Breast epithelium (tissue), 4 donors: ENCODE results near the gene SGSM2. TPM values are rescaled to one million over a fixed set of nuclear protein-coding genes. Genes with fewer than 3 reads are reported as not detected.

Source experiments
- DNase-seq, 2 donors: peaks; one replicate each; pipeline ENCODE4 v3.0.0-alpha.2; 2019; ENCODE audit warnings: low spot score in 2 of 2
- H3K27ac ChIP-seq, 2 donors: fragments of 200-600 bp; sonication (generic) in 1 of 2; one replicate each; pipeline ENCODE4 v1.5.1; 2016 to 2019; ENCODE audit warnings: mild to moderate bottlenecking in 1 of 2
- H3K27me3 ChIP-seq, 2 donors: fragments of 200-600 bp; sonication (generic) in 1 of 2; one replicate each; pipeline versions ENCODE4 v1.5.1 to v1.6.0; 2017 to 2019; ENCODE audit warnings: control low read depth in 1 of 2, mild to moderate bottlenecking in 1 of 2
- H3K36me3 ChIP-seq: fragments of 200-600 bp; one replicate; pipeline ENCODE4 v1.5.1; 2019
- H3K4me1 ChIP-seq, 2 donors: fragments of 200-600 bp; sonication (generic); one replicate each; pipeline ENCODE4 v1.5.1; 2016 to 2019; ENCODE audit warnings: control low read depth in 1 of 2
- H3K4me3 ChIP-seq, 3 donors: fragments of 200-600 bp; sonication (generic); 1 replicate in 2 of 3; 2 replicates in 1 of 3; pipeline ENCODE4 v1.5.1; 2016 to 2019; ENCODE audit warnings: mild to moderate bottlenecking in 3 of 3, moderate library complexity in 2 of 3
- H3K9me3 ChIP-seq, 2 donors: fragments of 200-600 bp; sonication (generic) in 1 of 2; one replicate each; pipeline ENCODE4 v1.5.1; 2016 to 2019; ENCODE audit warnings: control low read depth in 1 of 2
- CTCF ChIP-seq, 3 donors: fragments of 450-650 bp; IDR thresholded peaks; one replicate each; pipeline ENCODE4 v1.5.1; 2016 to 2017; ENCODE audit warnings: antibody characterized with exemption in 3 of 3, mild to moderate bottlenecking in 3 of 3, moderate library complexity in 3 of 3
- POLR2A ChIP-seq: fragments of 450-650 bp; IDR thresholded peaks from one replicate; pipeline ENCODE4 v1.6.1; 2016; ENCODE audit warnings: antibody characterized with exemption, mild to moderate bottlenecking, moderate library complexity
- POLR2AphosphoS5 ChIP-seq, 3 donors: sonication (generic); formaldehyde crosslinking; IDR thresholded peaks; one replicate each; pipeline ENCODE4 v1.6.1; 2017; ENCODE audit warnings: antibody characterized with exemption in 3 of 3
- intact Hi-C: fragments of 100-400 bp; cut with DNase I; formaldehyde crosslinking; loops from one replicate; pipeline ENCODE4 v1.15.1; 2023; ENCODE audit warnings: low total_unique reads
- total RNA-seq, 3 donors: library from RNA; depleted of rRNA; stranded (reverse); fragments of >200 nt; gene quantifications; one replicate each; pipeline ENCODE4 v1.1.0, GENCODE V29; 2016

The SGSM2 gene
- total RNA-seq, 3 donors from 2014 or later, result 27.8 to 125 (median 85.5) TPM

- Histone ChIP-seq H3K36me3 (no peaks in the 10 kb centered on the region), H3K4me3 (no peak overlapping the region), H3K9me3 (no peaks in the 10 kb centered on the region), H3K27me3 (no peaks in the 10 kb centered on the region), H3K4me1 (no peaks in the 10 kb centered on the region), H3K27ac (peak overlapping the region; percentile 10 to 60)
- intact Hi-C loops, result no loop called here
- no peak for DNase-seq
- TF ChIP-seq POLR2A (no peak), POLR2AphosphoS5 (IDR thresholded peaks at IDR 0.05) (no peak), CTCF (IDR thresholded peaks at IDR 0.05) (no peak)
Observed at GRCh38 chr17:2344528-2344927, 7.2 kb downstream of the SGSM2 start.

GRCh38 chr17:2346475-2346874 lies 9.2 kb downstream of the SGSM2 start:
- Histone ChIP-seq H3K4me3 (no peak overlapping the region), H3K36me3 (no peaks in the 10 kb centered on the region), H3K27me3 (no peaks in the 10 kb centered on the region), H3K27ac (peak overlapping the region; percentile 79 to 83), H3K4me1 (no peaks in the 10 kb centered on the region), H3K9me3 (no peaks in the 10 kb centered on the region)
- intact Hi-C loops, result no loop called here
- peak; percentile 51 to 71 for DNase-seq
- no peak for TF ChIP-seq POLR2AphosphoS5 (IDR thresholded peaks at IDR 0.05)
- no peak for TF ChIP-seq POLR2A

GRCh38 chr17:2347805-2348685 lies 10.7 kb downstream of the SGSM2 start:
- H3K9me3 ChIP-seq, result no peaks in the 10 kb centered on the region
- peak overlapping the region; percentile 77 to 79 for H3K27ac ChIP-seq
- peak in 2 of 3 donors; percentile 16 to 25 for TF ChIP-seq POLR2AphosphoS5 (IDR thresholded peaks at IDR 0.05)
- TF ChIP-seq CTCF (IDR thresholded peaks at IDR 0.05), result no peak
- no peaks in the 10 kb centered on the region for H3K4me1 ChIP-seq
- H3K27me3 ChIP-seq, result no peaks in the 10 kb centered on the region
- intact Hi-C loops, result no loop called here
- H3K4me3 ChIP-seq, result no peak overlapping the region
- no peaks in the 10 kb centered on the region for H3K36me3 ChIP-seq
- DNase-seq, result peak; percentile 83 to 85

- TF ChIP-seq CTCF (IDR thresholded peaks at IDR 0.05) (no peak), POLR2AphosphoS5 (IDR thresholded peaks at IDR 0.05) (no peak), POLR2A (no peak)
- Histone ChIP-seq H3K36me3 (no peaks in the 10 kb centered on the region), H3K4me3 (no peak overlapping the region), H3K27ac (no peak overlapping the region), H3K4me1 (no peaks in the 10 kb centered on the region), H3K9me3 (no peaks in the 10 kb centered on the region), H3K27me3 (no peaks in the 10 kb centered on the region)
- peak in 1 of 2 donors; percentile 50 for DNase-seq
- intact Hi-C loops, result no loop called here
Observed at GRCh38 chr17:2351269-2351668, 14.0 kb downstream of the SGSM2 start.

- no peak overlapping the region for H3K27ac ChIP-seq
- no peaks in the 10 kb centered on the region for H3K36me3 ChIP-seq
- no peaks in the 10 kb centered on the region for H3K9me3 ChIP-seq
- H3K4me3 ChIP-seq, result no peak overlapping the region
- no peak for TF ChIP-seq POLR2A
- H3K27me3 ChIP-seq, result no peaks in the 10 kb centered on the region
- intact Hi-C loops, result no loop called here
- H3K4me1 ChIP-seq, result no peaks in the 10 kb centered on the region
- no peak for DNase-seq
Observed at GRCh38 chr17:2354311-2354710, 17.0 kb downstream of the SGSM2 start.

GRCh38 chr17:2357237-2357636 lies 19.9 kb downstream of the SGSM2 start:
- no peak for DNase-seq
- no peak overlapping the region for H3K4me3 ChIP-seq
- no peaks in the 10 kb centered on the region for H3K9me3 ChIP-seq
- H3K4me1 ChIP-seq, result no peaks in the 10 kb centered on the region
- no peak overlapping the region for H3K27ac ChIP-seq
- no peaks in the 10 kb centered on the region for H3K27me3 ChIP-seq
- H3K36me3 ChIP-seq, result no peaks in the 10 kb centered on the region
- TF ChIP-seq CTCF (IDR thresholded peaks at IDR 0.05), result no peak
- TF ChIP-seq POLR2AphosphoS5 (IDR thresholded peaks at IDR 0.05), result no peak
- no peak for TF ChIP-seq POLR2A
- intact Hi-C loops, result no loop called here
